GM19025 (cell line): ENCODE data around the gene AKNA.

Experiments
- ATAC-seq: cut with Tn5 transposase; IDR thresholded peaks from one replicate; pipeline ENCODE4 v1.9.1; 2021; ENCODE audit warnings: mild to moderate bottlenecking, low read depth, moderate library complexity; ENCODE audit not compliant: unreplicated experiment

Gene AKNA, protein sequence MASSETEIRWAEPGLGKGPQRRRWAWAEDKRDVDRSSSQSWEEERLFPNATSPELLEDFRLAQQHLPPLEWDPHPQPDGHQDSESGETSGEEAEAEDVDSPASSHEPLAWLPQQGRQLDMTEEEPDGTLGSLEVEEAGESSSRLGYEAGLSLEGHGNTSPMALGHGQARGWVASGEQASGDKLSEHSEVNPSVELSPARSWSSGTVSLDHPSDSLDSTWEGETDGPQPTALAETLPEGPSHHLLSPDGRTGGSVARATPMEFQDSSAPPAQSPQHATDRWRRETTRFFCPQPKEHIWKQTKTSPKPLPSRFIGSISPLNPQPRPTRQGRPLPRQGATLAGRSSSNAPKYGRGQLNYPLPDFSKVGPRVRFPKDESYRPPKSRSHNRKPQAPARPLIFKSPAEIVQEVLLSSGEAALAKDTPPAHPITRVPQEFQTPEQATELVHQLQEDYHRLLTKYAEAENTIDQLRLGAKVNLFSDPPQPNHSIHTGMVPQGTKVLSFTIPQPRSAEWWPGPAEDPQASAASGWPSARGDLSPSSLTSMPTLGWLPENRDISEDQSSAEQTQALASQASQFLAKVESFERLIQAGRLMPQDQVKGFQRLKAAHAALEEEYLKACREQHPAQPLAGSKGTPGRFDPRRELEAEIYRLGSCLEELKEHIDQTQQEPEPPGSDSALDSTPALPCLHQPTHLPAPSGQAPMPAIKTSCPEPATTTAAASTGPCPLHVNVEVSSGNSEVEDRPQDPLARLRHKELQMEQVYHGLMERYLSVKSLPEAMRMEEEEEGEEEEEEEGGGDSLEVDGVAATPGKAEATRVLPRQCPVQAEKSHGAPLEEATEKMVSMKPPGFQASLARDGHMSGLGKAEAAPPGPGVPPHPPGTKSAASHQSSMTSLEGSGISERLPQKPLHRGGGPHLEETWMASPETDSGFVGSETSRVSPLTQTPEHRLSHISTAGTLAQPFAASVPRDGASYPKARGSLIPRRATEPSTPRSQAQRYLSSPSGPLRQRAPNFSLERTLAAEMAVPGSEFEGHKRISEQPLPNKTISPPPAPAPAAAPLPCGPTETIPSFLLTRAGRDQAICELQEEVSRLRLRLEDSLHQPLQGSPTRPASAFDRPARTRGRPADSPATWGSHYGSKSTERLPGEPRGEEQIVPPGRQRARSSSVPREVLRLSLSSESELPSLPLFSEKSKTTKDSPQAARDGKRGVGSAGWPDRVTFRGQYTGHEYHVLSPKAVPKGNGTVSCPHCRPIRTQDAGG (N-terminal part only)

DNA sequence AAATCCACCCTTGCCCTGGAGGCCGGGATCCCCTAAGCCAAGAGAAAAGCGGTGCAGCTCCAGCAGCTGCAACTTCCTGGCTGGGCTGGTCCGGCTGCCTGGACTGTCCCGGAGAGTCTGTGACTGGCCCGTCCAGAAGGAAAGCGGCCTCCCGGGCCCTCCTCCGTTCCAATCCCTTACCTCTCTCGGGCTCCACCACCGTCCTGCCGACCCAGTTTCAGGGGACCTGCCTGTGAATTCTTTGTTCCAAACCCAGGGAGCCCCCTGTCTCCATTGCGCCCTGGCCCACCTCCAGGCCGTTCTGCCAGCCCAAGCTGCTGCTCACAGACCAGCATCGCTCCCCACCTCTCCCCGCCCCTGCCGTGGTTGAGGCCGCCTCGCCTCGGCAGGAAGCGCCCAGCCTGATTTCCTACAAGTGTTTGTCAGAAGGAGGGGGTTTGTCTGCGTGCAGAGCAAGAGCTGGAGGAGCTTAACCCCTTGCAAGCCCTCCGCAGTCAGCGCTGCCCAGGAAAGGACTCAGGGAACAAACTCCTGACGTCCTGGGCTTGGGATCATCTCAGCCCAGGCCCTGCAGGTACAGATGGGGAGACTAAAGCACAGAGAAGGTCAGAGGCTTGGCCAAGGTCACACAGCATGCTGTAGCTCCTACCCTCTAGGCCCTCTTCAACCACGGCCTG is at the start of gene AKNA:
TSS of gene AKNA (minus strand) at position 303 of the 677 bp plus-strand sequence. CDS start 6,649 bp downstream, outside the sequence.
- no peak for ATAC-seq

DNA sequence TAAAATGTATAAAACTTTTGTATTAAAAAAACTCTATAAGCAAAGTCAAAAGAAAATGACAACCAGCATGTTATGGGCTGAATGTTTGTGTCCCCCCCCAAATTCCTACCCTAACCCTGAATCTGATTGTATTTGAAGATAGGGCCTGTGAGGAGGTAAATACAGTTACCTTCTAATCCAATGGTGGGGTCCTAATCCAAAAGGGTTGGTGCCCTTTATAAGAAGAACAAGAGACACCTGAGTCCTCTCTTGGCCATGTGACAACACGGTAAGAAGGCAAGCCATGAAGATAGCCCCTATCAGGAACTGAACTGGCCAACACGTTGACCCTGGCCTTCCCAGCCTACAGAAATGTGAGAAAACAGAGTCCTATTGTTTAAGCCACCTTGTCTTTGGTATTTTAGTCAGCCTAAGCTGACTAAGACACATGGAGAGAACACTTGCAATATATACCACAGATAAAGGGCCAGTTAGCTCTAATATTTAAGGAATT is 49.7 kb upstream of the AKNA start:
- no peak for ATAC-seq

DNA sequence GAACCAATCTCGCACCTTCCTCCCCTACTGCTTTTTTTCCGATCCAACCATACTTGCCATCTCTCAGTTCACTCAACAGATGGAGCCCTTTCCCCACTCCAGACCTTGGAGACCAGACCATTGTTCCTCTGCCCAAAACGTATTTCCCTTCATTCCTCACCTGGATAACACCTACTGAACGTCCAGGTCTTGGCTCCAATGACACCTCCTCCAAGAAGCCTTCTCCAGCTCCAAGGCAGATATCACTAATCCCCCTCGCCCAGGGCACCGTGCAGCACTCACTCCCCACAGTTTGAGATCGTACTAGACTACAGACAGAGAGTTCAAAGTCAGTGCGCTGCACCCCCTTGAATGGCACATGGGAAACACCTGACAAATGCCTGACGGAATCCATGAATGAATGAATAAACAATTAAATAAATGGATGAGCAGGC is 47.1 kb upstream of the AKNA start:
- ATAC-seq: no peak

DNA sequence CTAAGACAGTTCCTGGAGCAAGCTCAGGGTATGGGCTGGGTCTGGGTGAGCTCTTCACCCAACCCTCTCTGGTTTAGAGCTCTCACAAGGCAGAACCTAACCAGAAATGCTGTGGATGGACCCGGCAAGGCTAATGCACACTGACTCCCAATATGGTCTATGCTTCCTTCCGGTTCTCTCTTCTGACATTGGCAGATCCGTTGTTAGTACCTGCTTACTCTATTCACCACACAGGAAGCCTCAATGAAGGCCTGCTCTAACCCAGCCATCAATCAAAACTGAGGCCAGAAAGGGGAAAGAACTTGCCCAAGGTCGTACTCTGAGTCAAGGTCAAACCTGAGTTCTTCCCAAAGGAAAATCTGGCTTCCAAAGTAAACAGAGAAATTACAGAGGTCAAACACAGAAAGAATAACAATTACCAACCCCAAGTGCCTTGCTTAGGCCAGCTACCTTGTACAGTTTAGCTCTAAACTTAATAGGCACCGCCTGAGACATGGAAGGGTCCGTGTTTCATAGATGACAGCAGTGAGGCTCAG is 46.0 kb upstream of the AKNA start:
- no peak for ATAC-seq

DNA sequence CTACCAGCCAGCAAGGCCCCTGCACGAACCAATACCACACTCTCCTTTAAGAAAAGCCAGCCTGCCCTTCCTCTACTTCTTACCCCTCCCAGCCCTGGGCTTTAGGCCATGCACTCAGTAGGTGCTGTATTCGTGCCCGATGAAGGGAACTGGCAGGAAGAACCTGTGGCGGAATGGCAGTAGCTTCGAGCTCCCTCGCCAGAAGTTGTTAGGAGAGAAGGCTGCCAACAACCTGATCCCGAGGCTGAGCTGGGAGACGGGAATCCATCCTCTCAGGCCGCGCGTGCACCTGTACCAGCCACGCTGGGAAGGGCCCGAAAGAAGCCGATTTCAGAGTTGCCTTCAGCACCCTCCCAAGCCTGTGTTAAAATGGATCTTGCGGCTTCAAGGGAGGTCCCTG is 45.3 kb upstream of the AKNA start:
- ATAC-seq: no peak

DNA sequence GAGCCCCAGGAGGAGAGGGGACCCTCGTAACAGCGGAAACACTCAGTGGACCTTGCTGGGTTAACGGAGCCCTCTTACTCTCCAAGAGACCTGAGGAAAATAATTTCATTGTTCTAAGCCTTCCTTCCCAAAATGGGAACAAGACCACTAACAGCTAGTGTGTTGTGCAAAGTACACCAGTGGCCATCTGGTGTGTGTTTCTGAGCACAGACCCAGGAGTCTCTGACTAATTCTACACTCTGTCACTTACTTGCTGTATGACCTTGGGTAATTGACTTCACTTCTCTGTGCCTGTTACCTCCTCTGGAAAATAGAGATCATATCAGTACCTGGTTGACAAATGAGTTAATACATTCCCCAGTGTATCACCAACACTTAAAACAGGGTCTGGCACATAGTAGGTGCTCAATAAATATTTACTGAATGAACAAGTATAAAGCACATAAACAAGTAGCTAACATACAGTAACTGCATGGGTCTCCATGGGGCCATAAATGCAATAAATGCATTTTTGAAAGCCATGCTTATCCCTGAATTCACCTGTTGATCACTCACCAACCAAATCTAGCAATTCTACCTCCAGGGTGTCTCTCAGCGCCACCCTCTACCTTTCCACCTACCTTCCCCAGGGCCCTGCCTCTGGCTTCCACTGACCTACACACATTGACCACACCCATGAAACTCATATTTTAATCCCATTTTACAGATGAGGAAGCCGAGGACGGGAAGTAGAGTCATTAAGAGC is 44.7 kb upstream of the AKNA start:
- no peak for ATAC-seq

DNA sequence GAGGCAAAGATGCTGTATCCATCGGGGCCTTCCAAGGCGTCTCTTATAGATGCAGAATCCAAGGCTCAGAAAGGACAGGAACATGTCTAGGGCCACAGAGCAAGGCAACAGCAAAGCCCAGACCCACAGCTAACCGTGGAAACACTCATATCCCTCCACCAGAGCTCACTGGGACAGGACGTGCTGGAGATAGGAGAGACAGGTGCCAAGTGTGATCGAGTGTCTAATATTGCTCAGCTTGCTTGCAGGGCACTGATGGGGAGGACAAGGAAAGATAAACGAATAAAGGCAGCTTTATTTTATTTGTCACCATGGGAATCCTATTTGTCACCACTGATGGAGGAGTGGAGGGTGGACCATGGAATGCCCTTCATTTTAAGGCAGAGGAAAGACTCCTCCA is 44.0 kb upstream of the AKNA start:
- ATAC-seq: no peak

DNA sequence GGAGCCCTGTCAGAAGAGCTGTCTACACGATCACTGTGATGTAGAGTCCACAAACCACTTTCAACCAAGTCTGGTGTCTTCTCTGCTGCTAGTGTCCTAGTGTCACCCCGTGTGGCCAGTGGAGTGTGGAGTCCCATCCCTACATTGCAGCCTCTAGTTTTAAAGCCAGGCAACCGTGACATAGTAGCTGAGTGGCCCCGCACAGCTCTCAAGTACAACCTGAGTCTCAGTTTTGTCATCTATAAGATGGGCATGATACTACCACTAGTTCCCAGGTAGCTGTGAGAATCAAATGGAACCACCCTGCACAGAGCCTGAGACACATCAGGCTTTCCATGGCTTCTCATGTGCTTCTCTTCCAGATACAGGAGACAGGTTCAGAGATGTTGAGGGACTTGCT is 43.2 kb upstream of the AKNA start:
- ATAC-seq: no peak

DNA sequence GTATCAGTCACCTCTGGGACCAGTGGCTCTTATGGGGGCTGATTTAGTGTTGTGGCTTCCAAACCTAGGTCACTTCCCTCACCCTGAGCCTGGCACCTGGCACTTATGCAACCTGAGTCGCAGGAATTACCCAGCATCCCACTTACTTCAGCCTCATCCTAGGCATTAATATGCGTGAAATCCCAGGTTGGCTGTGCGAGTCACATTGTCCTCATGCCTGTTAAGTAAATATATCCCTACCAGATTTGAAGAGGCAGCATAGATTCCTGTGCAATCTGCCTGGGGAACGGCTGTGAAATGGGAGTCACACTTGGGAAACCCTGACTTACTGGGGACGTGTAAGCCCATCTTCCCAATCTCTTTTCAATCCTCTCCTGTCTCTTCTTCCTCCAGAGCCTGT is 42.7 kb upstream of the AKNA start:
- no peak for ATAC-seq

DNA sequence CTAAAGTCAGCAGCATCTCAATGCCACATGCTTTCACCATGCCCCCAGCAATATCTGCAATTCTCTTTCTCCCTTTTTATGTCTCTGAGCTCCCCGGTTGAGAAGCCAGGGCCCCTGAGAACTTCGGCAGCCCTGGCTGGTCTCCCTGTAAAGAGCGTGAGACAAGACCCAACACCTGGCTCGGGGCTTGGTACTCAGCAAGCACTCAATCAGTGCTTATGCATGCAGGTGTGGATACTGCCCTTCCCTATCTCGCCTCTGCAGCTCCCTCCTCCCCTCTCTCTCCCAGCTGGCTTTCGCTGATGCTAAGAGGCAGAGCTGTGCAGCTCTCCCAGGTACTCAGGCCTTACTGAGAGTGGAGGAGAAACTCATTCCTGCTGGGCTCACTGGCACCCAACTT is 41.7 kb upstream of the AKNA start:
- no peak for ATAC-seq

DNA sequence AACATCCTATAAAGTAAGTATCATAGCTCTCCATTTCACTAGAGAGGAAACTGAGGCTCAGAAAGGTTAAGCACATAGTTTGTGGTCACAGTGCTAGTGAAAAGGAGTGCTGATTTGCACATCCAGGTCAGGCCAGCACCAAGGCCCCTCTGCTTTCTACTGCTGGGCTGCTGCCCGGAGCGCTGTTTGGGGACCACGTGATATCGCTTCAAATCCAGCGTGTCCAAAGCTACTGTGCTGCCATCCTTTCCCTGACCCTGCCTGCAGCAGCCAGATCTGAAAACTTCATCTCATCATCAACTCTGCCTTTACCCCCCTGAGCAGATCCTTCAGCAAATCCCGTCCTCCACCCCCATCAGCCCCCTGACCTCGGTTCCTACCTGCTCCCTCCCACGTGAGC is 40.7 kb upstream of the AKNA start:
- no peak for ATAC-seq

DNA sequence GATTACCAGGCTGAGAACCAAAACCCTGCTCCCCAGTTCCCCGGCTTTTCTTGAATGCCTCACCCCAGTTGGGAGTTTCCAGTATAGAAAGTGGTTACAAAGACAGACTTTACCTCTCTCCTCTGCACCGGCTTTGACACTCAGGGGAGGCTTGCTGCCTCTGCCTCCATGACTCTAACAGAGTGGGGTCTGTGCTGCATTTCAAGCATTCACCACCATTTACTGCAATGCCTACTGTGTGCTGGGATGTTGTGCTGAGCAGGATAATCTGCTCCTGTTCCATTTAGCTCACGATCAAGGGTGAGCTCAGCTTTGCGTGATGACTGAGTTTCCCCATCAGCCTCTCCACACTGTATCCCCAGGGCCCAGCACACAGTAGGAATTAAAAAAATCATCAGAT is 39.9 kb upstream of the AKNA start:
- ATAC-seq: no peak

DNA sequence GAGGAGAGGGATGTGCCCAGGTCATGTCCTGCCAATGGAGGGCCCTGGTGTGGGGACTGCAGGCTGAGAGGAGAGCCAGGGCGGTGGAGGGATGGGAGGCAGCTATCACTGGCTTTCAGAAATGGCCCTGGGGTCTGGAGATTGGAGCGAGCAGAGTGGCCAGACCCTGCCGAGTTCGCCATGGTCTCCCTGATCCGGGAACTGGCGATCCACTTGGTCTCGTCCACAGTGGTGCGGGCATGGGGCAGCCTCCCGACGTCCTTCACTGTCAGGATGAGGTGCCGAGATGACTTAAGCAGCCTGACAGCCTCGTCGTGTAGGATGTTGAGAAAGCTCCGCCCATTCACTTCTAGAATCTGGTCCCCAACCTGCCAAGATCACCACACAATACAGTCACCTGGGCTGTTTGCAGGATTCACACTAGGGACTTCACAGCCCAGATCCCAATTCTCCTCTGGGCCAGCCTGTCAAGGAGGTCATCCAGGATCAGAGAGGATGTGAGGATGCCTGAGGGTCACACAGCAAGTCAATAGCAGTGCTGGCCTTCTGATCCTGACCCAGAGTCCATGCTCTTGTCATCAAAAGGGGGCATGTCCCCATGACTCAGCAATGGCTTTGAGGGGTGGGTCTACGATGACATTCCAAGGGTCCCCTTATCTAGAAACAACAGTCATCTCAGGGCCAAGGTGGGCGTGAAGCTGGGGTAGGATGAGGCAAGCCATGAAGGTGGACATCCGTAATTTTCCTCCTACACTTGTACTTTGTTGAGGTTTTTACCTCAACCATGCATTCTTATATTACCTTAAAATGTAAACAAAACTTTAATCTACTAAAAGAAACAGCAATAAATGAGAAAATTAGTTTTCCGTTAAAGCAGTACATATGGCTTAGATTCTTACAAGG is 38.5 kb upstream of the AKNA start:
- no peak for ATAC-seq

DNA sequence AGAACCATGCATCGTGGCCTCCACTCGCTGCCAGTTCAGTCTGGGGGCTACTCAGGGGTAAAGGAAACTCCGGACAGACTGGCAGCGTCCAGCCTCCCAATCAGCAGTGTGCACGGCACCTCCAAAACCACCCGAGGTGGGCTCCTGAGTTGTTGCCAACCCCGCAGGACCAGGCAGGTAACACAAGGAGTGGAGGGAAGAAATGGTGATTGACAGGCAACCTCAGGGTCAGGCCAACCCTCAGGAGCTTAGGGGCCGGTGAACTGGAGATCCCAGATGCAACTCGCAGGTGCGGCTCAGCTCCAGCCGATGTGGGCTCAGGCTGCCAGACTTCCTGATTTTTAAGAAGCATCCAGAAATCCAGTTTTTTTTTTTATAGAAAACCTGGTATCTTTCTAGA is 37.3 kb upstream of the AKNA start:
- no peak for ATAC-seq

DNA sequence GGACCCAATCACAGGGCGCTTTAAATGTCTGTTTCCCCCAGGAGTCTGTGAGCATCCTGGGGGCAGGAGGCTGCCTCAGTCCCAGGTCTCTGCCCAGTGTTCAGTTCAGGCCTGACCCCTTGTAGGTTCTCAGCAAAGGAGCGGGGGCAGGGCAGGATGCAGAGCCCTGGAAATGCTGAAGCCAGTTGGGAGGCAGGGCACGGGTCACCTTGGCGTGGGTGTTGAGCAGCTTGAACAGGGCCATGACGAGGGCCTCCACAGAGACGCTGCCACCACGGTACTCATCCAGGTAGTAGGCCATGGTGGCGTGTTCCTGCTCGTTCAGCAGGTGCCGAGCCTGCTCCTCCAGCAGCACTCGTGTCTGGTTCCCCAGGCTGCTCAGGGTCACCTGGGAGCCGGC is 36.3 kb upstream of the AKNA start:
- no peak for ATAC-seq

DNA sequence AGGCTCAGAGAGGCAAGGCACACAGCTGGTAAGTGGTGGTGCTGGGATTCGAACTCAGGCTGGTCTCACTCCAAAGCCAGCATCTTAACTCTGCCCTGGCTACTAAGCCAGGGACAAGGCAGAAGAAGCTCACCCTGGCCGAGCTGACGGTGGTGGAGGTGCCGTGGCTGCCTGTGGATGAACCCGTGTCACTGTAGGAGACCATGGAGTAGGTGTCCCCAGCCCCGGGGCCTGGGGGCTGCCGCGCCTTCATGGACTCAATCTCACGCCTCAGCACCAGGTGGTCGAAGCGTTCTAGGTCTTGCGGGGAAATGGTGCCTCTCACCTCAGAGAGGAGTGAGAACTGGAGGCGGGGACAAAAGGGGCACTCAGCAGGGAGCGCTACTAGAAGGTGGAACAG is 35.4 kb upstream of the AKNA start:
- ATAC-seq: no peak

DNA sequence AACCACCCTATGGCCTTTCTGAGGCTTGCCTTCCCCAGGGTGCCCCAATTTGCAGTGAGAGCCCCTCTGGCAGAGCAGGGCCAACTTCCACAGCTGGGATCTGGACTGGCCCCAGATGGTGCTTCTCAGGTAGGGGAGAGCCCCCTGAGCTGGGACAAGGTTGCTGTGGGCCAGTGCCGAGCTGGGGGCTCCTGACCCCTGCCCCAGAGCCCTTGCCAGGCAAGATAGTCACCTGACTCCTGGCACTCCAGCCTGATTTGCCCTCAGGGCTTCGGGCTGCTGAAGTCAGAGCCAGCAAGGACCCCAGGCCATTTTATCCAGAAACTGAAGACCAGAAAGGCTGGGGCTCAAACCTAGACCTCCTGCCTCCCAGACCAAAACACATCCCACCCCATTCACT is 33.4 kb upstream of the AKNA start:
- ATAC-seq: no peak

DNA sequence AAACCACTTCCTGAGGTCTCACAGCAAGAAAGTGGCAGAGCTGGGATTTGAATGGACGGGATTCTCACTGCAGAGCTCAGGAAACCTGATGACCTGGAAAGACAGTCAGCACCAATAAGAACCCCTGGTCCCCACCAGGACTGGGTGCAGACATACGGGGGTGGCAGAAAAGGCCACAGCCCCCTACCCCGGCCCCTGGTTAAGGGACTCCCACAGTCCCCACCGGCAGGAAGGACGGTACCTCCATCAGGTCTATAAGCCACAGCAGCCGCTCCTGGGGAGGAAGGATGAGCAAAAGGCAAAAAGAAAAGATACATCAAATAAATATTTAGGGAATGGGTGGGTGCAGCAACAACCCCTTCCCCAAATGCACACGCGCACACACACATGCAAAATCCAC is 32.0 kb upstream of the AKNA start:
- no peak for ATAC-seq
